ENCODE measurements around the gene CDH13. TPM values are rescaled to one million over a fixed set of nuclear protein-coding genes. Genes with fewer than 3 reads are reported as not detected.

CDH13 gene
- total RNA-seq, 4 donors from 2014 or later: 6.4 to 19.7 (median 11.7) TPM

DNA sequence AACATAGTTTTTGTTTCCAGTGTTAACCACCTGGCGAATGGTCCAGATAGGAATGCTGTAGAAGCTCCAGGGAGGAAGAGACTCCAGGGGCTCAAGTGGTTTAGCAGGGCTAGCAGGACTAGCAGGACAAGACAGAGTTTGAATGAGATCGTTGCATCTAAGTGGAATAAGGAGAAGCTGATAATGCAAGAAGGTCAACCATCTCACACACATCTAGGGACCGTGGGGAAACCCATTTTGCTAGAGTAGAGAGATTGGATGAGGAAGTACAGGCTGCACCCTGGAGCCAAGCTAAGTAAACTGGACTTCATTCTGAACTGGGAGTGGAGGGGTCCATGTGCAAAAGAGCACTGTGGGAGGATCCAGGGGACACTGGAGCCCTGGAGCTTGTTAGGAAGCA, 1094.9 kb downstream of the CDH13 start:
- TF ChIP-seq, protein P1, sequence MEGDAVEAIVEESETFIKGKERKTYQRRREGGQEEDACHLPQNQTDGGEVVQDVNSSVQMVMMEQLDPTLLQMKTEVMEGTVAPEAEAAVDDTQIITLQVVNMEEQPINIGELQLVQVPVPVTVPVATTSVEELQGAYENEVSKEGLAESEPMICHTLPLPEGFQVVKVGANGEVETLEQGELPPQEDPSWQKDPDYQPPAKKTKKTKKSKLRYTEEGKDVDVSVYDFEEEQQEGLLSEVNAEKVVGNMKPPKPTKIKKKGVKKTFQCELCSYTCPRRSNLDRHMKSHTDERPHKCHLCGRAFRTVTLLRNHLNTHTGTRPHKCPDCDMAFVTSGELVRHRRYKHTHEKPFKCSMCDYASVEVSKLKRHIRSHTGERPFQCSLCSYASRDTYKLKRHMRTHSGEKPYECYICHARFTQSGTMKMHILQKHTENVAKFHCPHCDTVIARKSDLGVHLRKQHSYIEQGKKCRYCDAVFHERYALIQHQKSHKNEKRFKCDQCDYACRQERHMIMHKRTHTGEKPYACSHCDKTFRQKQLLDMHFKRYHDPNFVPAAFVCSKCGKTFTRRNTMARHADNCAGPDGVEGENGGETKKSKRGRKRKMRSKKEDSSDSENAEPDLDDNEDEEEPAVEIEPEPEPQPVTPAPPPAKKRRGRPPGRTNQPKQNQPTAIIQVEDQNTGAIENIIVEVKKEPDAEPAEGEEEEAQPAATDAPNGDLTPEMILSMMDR (IDR thresholded peaks at IDR 0.05; ENCODE audit: low read depth): no peak

DNA sequence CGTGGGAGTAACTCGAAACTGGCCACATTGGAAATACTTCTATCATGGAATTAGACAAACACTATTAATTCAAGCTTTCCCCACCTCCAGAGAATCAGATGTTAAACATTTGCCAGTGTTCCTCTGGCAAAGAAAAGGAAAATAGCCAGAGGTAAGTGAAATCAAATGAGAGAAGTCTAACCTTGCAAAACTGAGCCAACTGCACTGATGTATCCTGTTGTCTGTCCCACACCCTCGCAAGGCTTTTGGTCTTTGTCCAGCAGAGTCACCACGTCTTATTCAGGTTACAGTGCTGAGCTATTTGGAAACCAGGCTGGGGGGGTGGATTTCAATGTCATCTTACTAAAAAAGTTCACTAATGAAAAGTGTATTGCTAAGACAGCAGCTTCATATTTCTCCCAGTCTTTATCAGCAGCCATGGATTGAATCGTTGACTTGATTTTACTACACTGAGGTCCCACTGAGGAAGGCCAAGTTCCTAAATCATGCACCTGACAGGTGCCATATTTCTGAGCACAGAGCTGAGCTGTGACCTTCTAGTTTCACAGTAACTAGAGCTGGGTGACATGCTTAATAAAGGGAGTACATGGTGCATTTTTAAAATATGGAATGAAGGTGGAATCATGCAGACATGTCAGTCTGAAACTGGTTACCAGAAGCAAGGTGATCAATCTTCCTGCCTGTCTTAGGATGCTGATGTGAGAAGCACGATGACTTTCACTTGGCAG, 1095.9 kb downstream of the CDH13 start:
- TF ChIP-seq, protein P1 (IDR thresholded peaks at IDR 0.05; ENCODE audit: low read depth): no peak

DNA sequence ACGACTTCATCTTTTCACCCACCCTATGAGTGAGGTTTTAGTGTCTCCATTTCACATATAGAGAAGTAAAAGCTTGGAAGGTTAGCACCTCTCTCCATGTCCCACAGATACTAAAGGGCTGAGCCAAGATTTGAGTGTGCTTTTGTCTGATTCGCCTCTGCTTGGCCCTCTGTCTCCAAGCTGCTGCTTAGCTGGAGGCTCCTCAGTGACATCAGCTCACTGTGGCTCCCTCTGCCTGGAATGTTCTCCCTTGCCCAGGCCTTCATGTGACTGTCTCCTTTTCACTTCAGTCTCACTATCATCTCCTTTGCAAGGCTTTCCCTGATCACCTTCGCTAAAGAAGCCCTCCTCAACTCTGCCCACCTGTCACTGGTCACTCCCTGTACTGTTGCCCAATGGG, 1096.5 kb downstream of the CDH13 start:
- TF ChIP-seq, protein P1 (IDR thresholded peaks at IDR 0.05; ENCODE audit: low read depth): no peak

DNA sequence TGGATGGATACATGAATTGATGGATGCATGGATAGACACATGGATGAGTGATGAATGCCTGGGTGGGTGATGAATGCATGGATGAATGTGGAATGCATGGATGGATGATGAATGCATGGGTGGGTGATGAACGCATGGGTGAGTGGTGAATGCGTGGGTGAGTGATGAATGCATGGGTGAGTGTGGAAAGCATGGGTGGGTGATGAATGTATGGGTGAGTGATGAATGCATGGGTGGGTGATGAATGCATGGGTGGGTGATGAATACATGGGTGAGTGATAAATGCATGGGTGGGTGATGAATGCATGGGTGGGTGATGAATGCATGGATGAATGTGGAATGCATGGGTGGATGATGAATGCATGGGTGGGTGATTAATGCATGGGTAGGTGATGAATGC, 1097.1 kb downstream of the CDH13 start:
- TF ChIP-seq, protein P1 (IDR thresholded peaks at IDR 0.05; ENCODE audit: low read depth): no peak

DNA sequence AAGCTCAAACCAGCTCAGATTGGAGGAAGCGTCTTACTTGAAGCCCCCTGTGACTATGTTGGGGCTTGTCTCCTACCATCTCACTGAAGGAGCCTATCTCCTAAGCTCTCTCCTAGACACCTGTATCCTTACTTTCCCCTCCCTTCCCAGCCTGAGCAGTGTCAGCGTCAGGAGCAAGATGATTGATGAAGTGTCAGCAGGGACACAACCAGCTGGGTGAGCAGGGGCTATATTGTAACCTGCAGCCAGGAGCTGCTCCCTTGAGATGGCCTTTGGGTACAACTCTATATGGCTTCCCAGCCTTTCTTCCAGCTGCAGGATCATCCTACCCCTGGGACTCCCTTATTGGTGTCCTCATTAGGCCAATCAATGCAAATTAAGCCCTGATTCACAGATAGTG, 1097.8 kb downstream of the CDH13 start:
- TF ChIP-seq, protein P1 (IDR thresholded peaks at IDR 0.05; ENCODE audit: low read depth): no peak

DNA sequence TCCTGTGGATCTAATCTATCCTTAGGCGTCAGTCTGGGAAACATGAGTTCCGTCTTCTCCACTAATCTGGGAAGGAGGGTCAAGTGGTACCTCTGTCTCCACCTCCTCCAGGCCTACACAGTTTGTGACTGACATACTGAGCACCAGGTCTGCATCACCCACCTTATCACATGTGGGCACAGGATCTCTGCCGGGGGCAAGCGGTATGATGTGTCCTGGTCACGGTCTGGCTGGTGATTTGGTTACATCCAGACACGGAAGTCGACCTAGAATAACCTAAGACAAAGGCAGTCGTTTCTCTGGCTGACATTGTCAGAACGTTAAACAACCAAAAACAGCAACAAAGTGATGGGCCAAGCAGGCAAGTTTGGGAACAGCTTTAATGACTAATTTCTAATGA, 1098.5 kb downstream of the CDH13 start:
- TF ChIP-seq, protein P1 (IDR thresholded peaks at IDR 0.05; ENCODE audit: low read depth): no peak

DNA sequence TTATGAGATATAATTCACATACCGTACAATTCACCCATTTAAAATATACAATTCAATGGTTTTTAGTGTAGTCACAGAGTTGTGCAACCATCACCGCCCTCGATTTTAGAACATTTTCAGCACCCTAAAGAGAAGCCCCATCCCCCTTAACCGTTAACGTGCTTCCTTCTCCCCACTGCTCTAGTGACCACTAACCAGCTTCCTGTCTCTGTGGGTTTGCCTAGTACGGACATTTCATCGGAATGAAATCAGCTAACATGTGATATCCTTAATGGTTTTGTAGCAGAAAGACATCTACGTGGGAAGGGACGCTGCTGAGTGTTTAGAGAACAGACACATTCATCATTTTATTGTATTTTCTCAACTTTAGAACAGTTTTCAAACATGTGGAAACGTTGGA, 1100.2 kb downstream of the CDH13 start:
- TF ChIP-seq, protein P1 (IDR thresholded peaks at IDR 0.05; ENCODE audit: low read depth): no peak
